GM10248 (cell line): ENCODE results near the gene MGRN1.

Source experiments
- CTCF ChIA-PET: fragments of 300-600 bp; sonication (Branson Sonifier 250); formaldehyde crosslinking; extraction: SDS; loops from one replicate; lab custom pipeline; 2021; ENCODE audit warnings: antibody characterized with exemption; lab: Yijun Ruan, JAX
- POLR2A ChIA-PET: fragments of 350-650 bp; sonication (Branson Sonifier 250); formaldehyde crosslinking; extraction: SDS; loops from one replicate; lab custom pipeline; 2020; ENCODE audit warnings: antibody characterized with exemption; lab: Yijun Ruan, JAX
- DNase-seq: peaks from one replicate; pipeline ENCODE4 v3.0.0; 2012; ENCODE audit errors: extremely low spot score
- TF ChIP-seq, protein P1 (sequence below): IDR thresholded peaks from 2 replicates; pipeline ENCODE4 v1.5.1; 2012; ENCODE audit warnings: mild to moderate bottlenecking, low read depth; ENCODE audit errors: extremely low read depth, missing control alignments, control extremely low read depth

The MGRN1 gene

DNA sequence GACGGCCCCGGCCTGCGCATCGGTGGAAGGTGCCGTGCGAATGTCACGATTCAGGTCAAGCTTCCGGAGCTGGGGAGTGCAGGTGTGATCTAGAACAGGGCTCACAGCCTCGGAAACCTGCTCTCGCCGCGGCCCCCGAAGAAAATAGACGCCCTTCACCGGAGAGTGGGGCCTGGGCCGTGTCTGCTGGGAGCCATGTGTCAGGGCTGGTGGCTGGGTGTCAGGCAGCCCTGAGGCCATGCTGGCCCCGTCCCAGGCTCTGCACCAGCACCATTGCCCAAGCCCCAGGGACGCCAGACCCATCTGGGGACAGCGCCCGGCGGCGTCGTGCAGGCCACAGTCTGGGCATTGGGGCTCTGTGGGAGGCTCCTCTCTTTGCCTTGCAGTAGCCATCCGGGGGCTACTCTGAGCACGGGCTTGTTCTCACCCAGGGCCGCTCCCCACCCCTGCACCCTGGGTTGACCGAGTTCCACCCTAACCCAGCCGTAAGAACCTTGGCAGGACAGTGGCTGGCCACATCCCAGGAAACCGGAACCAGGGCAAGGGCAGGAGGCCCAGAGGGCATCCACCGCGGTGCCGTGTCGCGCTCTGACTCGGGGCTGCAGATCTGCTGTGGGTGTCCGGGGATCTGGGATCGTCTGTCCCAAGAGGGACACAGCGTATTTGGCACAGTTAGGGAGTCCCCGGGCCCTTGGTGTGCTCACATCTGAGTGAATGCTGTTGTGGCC, 63.5 kb downstream of the MGRN1 start:
- TF ChIP-seq, protein P1, sequence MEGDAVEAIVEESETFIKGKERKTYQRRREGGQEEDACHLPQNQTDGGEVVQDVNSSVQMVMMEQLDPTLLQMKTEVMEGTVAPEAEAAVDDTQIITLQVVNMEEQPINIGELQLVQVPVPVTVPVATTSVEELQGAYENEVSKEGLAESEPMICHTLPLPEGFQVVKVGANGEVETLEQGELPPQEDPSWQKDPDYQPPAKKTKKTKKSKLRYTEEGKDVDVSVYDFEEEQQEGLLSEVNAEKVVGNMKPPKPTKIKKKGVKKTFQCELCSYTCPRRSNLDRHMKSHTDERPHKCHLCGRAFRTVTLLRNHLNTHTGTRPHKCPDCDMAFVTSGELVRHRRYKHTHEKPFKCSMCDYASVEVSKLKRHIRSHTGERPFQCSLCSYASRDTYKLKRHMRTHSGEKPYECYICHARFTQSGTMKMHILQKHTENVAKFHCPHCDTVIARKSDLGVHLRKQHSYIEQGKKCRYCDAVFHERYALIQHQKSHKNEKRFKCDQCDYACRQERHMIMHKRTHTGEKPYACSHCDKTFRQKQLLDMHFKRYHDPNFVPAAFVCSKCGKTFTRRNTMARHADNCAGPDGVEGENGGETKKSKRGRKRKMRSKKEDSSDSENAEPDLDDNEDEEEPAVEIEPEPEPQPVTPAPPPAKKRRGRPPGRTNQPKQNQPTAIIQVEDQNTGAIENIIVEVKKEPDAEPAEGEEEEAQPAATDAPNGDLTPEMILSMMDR: no peak
- ChIA-PET POLR2A (interaction anchor here (0.5 kb wide), 1 partner anchor 483 kb away, joined by 3 read pairs; no protein-coding TSS in a partner anchor), CTCF (no interaction called here)
- no peak for DNase-seq

DNA sequence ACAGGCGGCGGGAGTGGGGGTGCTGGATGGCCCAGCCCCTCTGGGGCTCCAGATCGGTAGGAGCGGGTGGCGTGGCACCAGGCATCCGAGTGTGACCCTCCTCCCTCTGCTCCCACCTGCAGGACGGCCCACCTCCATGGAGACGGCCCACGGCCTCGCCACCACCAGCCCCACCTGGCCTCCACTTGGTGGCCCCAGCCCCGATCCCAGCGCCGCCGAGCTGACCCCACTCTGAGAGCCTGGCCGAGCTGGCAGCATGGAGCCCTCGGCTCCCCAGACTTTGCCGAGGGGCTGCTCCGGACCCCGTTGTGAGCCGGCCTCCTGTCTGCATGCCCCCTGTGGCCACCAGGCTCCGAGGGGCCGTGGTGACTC, 64.0 kb downstream of the MGRN1 start:
- TF ChIP-seq, protein P1: no peak
- CTCF ChIA-PET: no interaction called here
- POLR2A ChIA-PET: no interaction called here
- DNase-seq: no peak

- CTCF ChIA-PET: no interaction called here
- no peak for DNase-seq
- POLR2A ChIA-PET: no interaction called here
- TF ChIP-seq, protein P1: no peak
Observed at GRCh38 chr16:4689091-4689671, 64.6 kb downstream of the MGRN1 start.

DNA sequence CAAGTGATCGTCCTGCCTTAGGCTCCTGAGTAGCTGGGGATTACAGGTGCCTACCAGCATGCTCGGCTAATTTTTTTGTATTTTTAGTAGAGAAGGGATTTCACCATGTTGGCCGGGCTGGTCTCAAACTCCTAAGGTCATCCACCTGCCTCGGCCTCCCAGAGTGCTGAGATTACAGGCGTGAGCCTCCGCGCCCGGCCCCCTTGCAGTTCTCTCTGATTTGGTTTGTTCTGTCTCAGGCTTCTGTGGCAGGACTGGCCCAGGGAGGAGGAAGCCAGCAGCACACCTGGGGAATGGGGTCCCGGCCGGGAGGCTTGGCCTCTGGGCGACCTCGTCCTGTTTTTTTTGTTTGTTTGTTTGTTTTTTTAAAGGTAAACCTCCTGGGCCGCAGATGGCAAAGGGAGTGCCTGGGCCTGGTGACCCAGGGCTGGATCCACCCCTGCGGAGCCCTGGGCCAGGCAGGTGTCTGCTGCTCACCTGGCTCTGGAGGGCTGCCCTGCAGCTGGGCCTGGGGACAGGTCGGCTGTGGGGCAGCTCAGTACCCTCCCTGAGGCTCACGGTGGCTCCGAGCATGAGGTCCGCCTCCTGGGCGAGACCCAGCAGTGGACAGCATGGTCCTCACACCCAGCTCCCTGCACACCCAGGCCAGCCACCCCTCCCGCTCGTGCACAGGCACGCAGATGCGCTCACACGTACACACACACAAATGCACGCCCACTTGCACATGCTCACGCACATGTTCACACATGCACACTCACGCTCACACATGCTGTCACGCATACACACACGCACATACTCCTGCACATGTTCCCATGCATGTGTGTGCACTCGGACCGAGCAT, 65.5 kb downstream of the MGRN1 start:
- TF ChIP-seq, protein P1: no peak
- CTCF ChIA-PET: interaction anchor here (1.3 to 1.4 kb wide), 2 partner anchors 20 to 112 kb away, joined by 4 read pairs; partner anchors contain the start of gene ROGDI
- no peak for DNase-seq
- POLR2A ChIA-PET: interaction anchor here (0.6 kb wide), 1 partner anchor 154 kb away, joined by 3 read pairs; no protein-coding TSS in a partner anchor

GRCh38 chr16:4690946-4691665, 66.5 kb downstream of the MGRN1 start:
- POLR2A ChIA-PET: interaction anchor here (0.6 kb wide), 2 partner anchors 153 to 469 kb away, joined by 3 to 4 read pairs; no protein-coding TSS in a partner anchor
- DNase-seq: no peak
- CTCF ChIA-PET: interaction anchor here (0.6 to 2.3 kb wide), 5 partner anchors 10 to 111 kb away, joined by 3 to 5 read pairs (median 4); partner anchors contain the start of genes MGRN1 and ROGDI
- TF ChIP-seq, protein P1: no peak
